ACHN (cell line): ENCODE results near the gene TMEM52.

Source experiments
- DNase-seq: peaks from one replicate; pipeline ENCODE4 v3.0.0-alpha.2; 2015
- in situ Hi-C: cut with HindIII; loops from 2 replicates; pipeline ENCODE4 v1.10.0; 2017; ENCODE audit warnings: low sequenced_read_pairs, low pct_ligation_motif_present, low pct_unique_long_range_greater_than_20kb

Gene TMEM52

DNA sequence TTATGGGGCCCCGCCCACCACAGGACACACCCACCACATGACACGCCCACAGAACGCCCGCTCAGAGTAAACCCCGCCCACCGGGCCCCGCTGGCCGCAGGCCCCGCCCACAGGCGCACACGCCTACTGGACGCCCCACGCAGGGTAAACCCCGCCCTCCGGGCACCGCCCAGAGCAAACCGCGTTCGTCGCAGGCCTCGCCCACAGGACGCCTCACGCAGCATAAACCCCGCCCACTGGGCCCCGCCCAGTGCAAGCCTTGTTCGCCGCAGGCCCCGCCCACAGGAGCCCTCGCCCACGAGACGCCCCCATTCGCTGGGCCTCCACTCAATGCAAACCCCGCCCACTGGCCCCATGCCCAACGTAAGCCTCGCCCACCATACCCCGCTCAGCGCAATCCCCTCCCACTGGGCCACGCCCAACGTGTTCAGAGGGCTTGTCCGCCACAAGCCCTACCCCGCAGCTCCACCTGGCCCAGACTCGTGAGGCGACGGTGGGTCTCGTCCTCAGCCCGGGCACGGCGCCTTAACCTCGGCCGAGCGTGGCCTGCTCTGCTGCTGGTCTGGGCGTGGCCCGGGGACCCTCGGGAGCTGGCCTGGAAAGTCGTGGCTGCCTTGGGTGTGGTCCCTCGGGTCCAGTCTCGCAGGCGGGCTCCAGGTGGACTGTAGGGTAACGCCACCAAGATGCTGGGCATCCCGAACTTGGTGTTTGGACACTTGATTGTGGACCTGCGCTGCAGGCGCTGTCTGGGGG lies 401 bp upstream of the TMEM52 start:
- peak; percentile 89 for DNase-seq
- in situ Hi-C loops = no loop called here

DNA sequence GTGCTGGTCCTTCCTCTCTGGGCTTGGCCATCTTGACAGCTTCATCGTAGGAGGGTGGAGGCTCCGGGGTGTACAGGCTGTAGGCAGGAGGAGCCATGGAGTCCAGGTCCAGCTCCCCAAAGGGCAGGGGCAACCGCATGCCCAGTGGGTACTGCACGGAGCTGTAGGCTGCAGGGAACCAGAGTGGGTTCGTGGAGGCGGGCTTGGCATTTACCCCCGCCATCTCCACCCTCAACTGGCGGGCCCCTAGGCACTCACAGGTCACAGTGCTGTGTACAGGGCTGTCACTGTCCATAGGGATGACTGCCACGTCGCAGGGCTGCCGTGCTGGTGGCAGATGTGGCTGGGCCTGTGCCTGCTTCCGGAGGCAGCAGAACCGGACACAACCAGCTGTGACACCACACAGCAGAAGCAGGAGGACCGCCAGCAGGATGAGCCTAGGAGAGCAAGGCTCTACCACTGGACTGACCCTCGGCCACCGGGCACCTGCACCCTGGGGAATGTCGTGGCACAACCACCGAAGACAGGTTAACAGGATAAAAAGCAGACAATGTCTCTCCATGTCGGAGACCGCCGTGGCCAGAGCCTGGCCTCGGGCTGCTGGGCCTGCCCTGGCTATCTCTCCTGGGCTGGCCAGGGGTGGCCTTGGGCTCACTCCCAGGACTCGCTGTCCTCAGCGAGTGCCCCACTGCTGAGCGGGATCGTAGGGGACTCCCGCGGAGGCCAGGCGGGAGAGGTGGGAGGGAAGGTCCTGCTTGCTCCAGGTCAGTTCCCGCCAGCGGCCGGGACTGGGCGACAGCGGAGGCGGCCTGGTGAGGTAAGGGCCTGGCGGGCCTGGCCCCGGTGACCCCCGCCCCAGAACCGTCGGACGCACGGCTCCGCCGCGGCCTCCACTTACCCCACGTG lies 831 bp downstream of the TMEM52 start:
- in situ Hi-C loops = no loop called here
- no peak for DNase-seq

- in situ Hi-C loops = no loop called here
- no peak for DNase-seq
Observed at GRCh38 chr1:1917304-1917976, 1.6 kb downstream of the TMEM52 start.

DNA sequence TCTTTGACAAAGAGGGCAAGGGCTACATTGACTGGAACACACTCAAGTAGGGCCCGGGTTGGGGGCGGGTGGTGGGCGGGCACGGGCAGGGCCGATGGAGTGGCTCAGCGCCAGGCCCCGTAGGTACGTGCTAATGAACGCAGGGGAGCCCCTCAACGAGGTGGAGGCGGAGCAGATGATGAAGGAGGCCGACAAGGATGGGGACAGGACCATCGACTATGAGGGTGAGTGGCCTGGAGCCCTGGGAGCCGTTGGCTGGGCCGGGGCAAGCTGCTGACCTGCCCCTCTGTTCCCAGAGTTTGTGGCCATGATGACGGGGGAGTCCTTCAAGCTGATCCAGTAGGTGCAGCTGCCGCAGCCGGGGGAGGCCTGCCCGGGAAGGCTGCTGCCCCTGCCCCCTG lies 2.2 kb downstream of the TMEM52 start:
- in situ Hi-C loops = no loop called here
- no peak for DNase-seq

DNA sequence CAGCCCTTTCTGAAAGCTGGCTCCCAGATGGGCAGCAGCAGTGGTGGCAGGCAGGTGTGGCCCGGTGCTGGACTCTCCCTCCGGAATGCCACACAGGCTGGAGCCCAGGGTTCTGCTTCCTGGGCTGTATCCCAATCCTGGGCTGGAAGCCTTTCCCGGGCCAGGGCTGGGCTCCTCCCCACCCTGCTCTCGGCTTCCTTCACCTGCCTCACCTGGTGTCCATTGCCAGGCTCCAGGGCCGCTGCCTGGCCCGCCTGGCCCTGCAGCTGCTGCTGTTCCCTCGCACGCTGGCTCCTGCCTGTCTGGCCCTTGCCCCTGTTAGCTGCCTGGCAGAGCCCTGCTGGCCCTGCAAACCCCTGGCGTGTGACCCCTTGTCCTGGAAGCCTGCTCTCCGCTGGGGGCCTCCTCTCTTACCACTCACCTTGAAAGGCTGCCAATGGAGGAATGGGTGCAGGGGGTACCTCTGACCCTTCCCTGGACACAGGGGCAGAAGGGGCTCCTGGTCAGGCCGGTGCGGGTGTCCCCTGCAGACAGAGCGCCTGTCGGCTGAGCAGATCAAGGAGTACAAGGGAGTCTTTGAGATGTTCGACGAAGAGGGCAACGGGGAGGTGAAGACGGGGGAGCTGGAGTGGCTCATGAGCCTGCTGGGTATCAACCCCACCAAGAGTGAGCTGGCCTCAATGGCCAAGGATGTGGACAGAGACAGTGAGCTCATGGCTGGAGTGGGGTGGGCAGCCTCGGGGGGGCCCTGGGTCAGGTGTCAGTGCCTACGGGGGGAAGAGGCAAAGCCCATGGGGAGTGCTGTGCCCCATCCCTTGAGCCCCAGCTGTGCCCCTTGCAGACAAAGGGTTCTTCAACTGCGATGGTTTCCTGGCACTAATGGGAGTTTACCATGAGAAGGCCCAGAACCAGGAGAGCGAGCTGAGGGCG lies 2.9 kb downstream of the TMEM52 start:
- DNase-seq = no peak
- in situ Hi-C loops = no loop called here

GRCh38 chr1:1914971-1915692 lies 3.9 kb downstream of the TMEM52 start, which contains the start of gene CALML6:
CALML6 (plus strand) TSS chr1:1915260; CDS start chr1:1915281, 21 bp downstream.
- in situ Hi-C loops = no loop called here
- DNase-seq = no peak

GRCh38 chr1:1914101-1914970 lies 4.7 kb downstream of the TMEM52 start:
- no peak for DNase-seq
- in situ Hi-C loops = no loop called here

- DNase-seq = no peak
- in situ Hi-C loops = no loop called here
Observed at GRCh38 chr1:1911350-1912041, 7.6 kb downstream of the TMEM52 start.

- DNase-seq = no peak
- in situ Hi-C loops = no loop called here
Observed at GRCh38 chr1:1910651-1911331, 8.3 kb downstream of the TMEM52 start.

DNA sequence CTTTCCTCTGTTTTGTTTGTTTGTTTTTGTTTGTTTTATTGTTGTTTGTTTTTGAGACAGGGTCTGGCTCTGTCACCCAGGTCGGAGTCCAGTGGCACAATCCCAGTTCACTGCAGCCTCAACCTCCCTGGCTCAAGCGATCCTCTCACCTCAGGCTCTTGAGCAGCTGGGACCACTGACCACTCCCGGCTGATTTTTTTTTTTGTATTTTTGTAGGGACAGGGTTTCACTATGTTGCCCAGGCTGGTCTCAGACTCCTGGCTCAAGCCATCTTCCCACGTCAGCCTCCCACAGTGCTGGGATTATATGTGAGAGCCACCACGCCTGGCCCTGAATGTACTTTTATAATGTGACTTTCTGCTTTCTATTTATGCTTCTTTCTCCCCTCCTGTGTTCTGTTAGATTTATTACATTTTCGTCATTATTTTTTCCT lies 9.0 kb downstream of the TMEM52 start:
- in situ Hi-C loops = no loop called here

DNA sequence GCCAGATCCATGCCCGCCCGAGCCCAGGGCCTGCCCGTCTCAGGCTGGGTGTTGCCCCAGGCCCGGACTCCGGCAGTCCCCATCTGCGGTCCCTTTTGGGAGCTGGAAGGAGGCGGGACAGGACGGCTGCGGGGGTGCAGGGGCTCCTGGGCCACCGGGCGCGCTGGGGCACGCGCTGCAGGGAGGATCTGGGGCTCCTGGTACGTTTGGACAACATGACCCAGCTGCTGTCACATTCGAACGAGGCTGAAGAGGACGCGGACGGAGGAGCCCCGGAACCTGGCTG lies 10.6 kb downstream of the TMEM52 start:
- DNase-seq = peak; percentile 13
- in situ Hi-C loops = no loop called here

More for the DNA sequence above, 9.0 kb downstream of the TMEM52 start:
- no peak for DNase-seq

DNA sequence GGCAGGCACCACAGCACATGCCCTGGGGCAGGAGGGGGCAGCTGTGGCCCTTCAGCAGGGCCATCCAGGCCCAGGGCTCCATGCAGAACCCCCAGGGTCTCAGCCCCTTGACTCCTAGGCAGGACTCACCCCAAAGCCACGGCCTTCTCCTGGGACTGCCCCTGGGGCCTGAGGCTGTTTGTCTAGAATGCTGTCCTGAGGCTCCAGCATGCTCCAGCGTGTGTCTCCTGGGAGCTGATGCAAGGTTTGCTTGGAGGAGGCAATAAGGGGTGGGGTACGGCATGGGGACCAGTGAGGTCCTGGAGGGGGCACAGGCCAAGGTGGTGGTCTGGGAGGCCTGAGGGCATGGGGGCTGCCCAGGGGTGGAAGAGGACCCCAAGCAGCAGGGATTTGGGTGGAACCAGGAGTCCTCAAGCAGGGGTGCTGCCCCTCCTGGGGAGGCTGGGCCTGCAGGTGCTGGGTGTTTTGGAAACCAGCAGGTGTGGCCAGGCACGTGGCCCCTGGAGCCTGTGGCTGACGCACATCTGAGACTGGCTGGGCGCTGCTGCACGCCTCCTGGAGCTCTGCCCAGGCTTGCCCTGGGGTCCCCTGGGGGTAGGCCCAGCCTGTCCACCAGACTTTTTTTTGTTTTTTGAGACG lies 11.9 kb downstream of the TMEM52 start:
- DNase-seq = no peak
- in situ Hi-C loops = no loop called here

- peak; percentile 79 for DNase-seq
Observed at GRCh38 chr1:1906185-1907097, 12.6 kb downstream of the TMEM52 start.

GRCh38 chr1:1903224-1903623 lies 15.9 kb downstream of the TMEM52 start:
- no peak for DNase-seq
- in situ Hi-C loops = no loop called here

More at GRCh38 chr1:1906185-1907097, 12.6 kb downstream of the TMEM52 start:
- in situ Hi-C loops = no loop called here
